ENCODE results near the gene TCP11L2. TPM values are rescaled to one million over a fixed set of nuclear protein-coding genes. Genes with fewer than 3 reads are reported as not detected.

The TCP11L2 gene
- total RNA-seq, 1 experiment from 2014 or later: 6.1 TPM

- no peaks in the 10 kb centered on the region for H3K79me2 ChIP-seq (ENCODE audit: insufficient read depth, low read length)
- no peak overlapping the region for H2BK15ac ChIP-seq (ENCODE audit: low read depth, low read length)
- no peaks in the 10 kb centered on the region for H3K79me1 ChIP-seq (ENCODE audit: insufficient read depth, low read depth, low read length, poor library complexity, severe bottlenecking)
- no peak overlapping the region for H3K56ac ChIP-seq (ENCODE audit: insufficient read length, low read depth, low read length)
- Mint-ChIP-seq H3K9me3 (no peaks in the 10 kb centered on the region; a peak in 1 of 5 replicates), H3K27me3 (ENCODE audit: low read depth) (no peaks in the 10 kb centered on the region; the same call in 1 of the 2 replicates), H3K36me3 (ENCODE audit: insufficient read depth in 1 of 3, low read depth in 3 of 3) (no peaks in the 10 kb centered on the region), H3K27ac (no peak overlapping the region), H3K4me1 (no peaks in the 10 kb centered on the region), H3K4me3 (no peak overlapping the region)
- WGBS (ENCODE audit: extremely low coverage, insufficient read length, low lambda C conversion rate): 100% methylated on average over 1 of the region's 1 CpG
- H3K27ac ChIP-seq (ENCODE audit: insufficient read length, low read depth, low read length): no peak overlapping the region
- H4K20me1 ChIP-seq (ENCODE audit: control insufficient read depth, insufficient read depth, insufficient read length): no peaks in the 10 kb centered on the region
- H4K8ac ChIP-seq (replicated peaks; ENCODE audit: insufficient read length, low read depth, low read length): no peak overlapping the region
- H4K5ac ChIP-seq (ENCODE audit: insufficient read length, low read depth, low read length): no peak overlapping the region
- TF ChIP-seq CTCF (conservative IDR thresholded peaks at IDR 0.05): no peak
- no peak overlapping the region for H3T11ph ChIP-seq (ENCODE audit: low read length)
- no peak overlapping the region for H3K4me2 ChIP-seq (ENCODE audit: insufficient read depth, insufficient read length, low read length)
- H2AFZ ChIP-seq (ENCODE audit: low read length): no peak overlapping the region
- H2AK5ac ChIP-seq (ENCODE audit: insufficient read length, low read length): no peak overlapping the region
- H3K4me1 ChIP-seq (ENCODE audit: insufficient read depth, low read length): no peaks in the 10 kb centered on the region
- no peak overlapping the region for H3K18ac ChIP-seq (ENCODE audit: insufficient read length, low read depth, low read length)
- no peak overlapping the region for H2BK120ac ChIP-seq (ENCODE audit: low read depth, low read length, poor library complexity, severe bottlenecking)
- no peaks in the 10 kb centered on the region for H3K23me2 ChIP-seq (ENCODE audit: insufficient read length, low read depth, low read length, poor library complexity, severe bottlenecking)
- H3K4ac ChIP-seq (ENCODE audit: low read depth, low read length): no peak overlapping the region
- no peaks in the 10 kb centered on the region for H3K27me3 ChIP-seq (ENCODE audit: insufficient read depth, low read length)
- no peak overlapping the region for H3K14ac ChIP-seq (ENCODE audit: insufficient read depth, low read length)
- no peak for DNase-seq
- H3K23ac ChIP-seq (ENCODE audit: insufficient read length, low read depth, low read length): no peak overlapping the region
- no peak overlapping the region for H2BK5ac ChIP-seq (ENCODE audit: insufficient read length, low read length)
- no peak overlapping the region for H2BK12ac ChIP-seq (ENCODE audit: insufficient read length, low read depth, low read length)
- no peak overlapping the region for H4K91ac ChIP-seq (ENCODE audit: insufficient read length, low read depth, low read length)
- H3K9me3 ChIP-seq (ENCODE audit: control insufficient read depth, low read depth, low read length): no peaks in the 10 kb centered on the region
- no peak overlapping the region for H2BK20ac ChIP-seq (ENCODE audit: low read depth, low read length, poor library complexity, severe bottlenecking)
- H3K9ac ChIP-seq (ENCODE audit: extremely low read depth, insufficient read length, low read length): no peak overlapping the region
These were observed 14.4 kb upstream of the TCP11L2 start for GRCh38 chr12:106288101-106288493.
